Measurements from ENCODE around the gene NRXN2. TPM values are rescaled to one million over a fixed set of nuclear protein-coding genes. Genes with fewer than 3 reads are reported as not detected.

The NRXN2 gene
- total and polyA plus RNA-seq, 3 donors from 2014 or later, result 32.6 to 46.8 (median 40.1) TPM

DNA sequence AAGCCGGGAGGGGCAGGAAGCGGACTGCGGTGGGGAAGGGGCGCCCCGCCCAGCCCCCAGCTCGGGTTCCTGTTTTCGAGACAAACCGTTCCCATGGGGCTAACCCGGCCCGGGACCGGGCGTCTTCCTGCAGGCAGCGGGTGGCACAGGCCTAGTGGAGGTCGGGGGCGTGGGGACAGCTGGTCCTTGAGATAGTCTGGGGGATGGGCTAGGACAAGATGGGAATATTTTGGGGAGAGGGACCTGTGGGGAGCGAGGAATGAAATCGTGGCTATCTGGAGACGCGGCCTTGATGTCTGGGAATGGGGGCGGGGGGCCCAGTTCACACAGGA lies 22.2 kb upstream of the NRXN2 start:
- H3K27me3 ChIP-seq, result no peaks in the 10 kb centered on the region
- H3K4me3 ChIP-seq, result peak overlapping the region; percentile 54 to 61
- H3K9me3 ChIP-seq, result no peaks in the 10 kb centered on the region
- DNase-seq, result peak; percentile 65
- intact Hi-C loops (cut with DNase I; ENCODE audit: low total_unique reads), result no loop called here
- H3K36me3 ChIP-seq (ENCODE audit: low read depth, missing control alignments), result no peaks in the 10 kb centered on the region
- 1% methylated on average over 13 to 20 of the region's 20 CpGs for WGBS, 2 donors
- peak overlapping the region; percentile 83 to 92 for H3K27ac ChIP-seq
- H3K4me1 ChIP-seq, result peaks cover 30% of the 10 kb centered on the region
- TF ChIP-seq POLR2A (IDR thresholded peaks at IDR 0.05), result no peak
- TF ChIP-seq, protein P1, sequence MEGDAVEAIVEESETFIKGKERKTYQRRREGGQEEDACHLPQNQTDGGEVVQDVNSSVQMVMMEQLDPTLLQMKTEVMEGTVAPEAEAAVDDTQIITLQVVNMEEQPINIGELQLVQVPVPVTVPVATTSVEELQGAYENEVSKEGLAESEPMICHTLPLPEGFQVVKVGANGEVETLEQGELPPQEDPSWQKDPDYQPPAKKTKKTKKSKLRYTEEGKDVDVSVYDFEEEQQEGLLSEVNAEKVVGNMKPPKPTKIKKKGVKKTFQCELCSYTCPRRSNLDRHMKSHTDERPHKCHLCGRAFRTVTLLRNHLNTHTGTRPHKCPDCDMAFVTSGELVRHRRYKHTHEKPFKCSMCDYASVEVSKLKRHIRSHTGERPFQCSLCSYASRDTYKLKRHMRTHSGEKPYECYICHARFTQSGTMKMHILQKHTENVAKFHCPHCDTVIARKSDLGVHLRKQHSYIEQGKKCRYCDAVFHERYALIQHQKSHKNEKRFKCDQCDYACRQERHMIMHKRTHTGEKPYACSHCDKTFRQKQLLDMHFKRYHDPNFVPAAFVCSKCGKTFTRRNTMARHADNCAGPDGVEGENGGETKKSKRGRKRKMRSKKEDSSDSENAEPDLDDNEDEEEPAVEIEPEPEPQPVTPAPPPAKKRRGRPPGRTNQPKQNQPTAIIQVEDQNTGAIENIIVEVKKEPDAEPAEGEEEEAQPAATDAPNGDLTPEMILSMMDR (IDR thresholded peaks at IDR 0.05), result no peak

DNA sequence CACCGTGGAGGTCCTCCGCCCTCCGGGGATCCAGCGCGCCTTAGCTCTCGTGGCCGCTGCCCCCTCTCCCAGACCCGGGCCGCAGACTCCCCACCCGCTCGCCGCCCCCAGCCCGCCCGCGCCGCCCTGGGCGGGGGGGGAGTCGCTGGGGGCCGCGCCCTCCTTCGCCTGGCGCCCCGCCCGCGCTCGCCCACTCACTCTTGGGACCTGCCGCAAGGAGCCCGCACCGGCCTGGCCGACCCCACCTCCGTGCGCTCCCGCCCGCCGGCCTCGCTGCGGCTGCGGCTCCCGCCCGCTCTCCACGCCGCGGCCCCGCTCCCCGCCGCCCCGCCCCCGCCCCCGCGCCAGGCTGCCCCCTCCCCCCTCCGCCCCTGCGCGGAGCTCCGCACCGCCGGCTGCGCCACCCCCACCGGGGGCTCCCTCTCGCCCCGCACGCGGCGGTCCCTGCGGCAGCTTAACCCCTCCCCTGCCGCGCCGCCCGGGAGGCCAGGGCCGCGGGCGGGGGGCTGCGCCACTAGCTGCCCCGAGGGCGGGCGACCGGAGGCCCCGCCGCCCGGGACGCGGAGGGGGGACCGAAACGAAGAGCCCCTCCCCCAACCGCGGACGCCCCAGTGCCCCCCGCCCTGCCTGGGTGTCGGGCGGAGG lies 21.7 kb upstream of the NRXN2 start:
- Histone ChIP-seq H3K9me3 (no peaks in the 10 kb centered on the region), H3K27ac (peak overlapping the region; percentile 83 to 92), H3K4me1 (peaks cover 30% of the 10 kb centered on the region), H3K27me3 (no peaks in the 10 kb centered on the region), H3K36me3 (ENCODE audit: low read depth, missing control alignments) (no peaks in the 10 kb centered on the region), H3K4me3 (peak overlapping the region; percentile 54 to 67)
- intact Hi-C loops (cut with DNase I; ENCODE audit: low total_unique reads), result no loop called here
- TF ChIP-seq, protein P1 (IDR thresholded peaks at IDR 0.05), result no peak
- TF ChIP-seq POLR2A (IDR thresholded peaks at IDR 0.05), result no peak
- no peak for DNase-seq
- 1% methylated on average over 37 of the region's 89 CpGs; no CpG with 5 or more reads in 1 of the 2 donors for WGBS, 2 donors

GRCh38 chr11:64743591-64744543 lies 20.9 kb upstream of the NRXN2 start, which contains the start of gene RASGRP2:
Gene RASGRP2, minus strand, starts transcription at chr11:64744142. Its CDS starts 1,276 bp downstream, at chr11:64742866.
- WGBS, 2 donors, result 0 to 2% methylated on average over 6 to 57 of the region's 57 CpGs
- H3K4me3 ChIP-seq, result peak within 1 kb of the TSS; percentile 54 to 67
- intact Hi-C loops (cut with DNase I; ENCODE audit: low total_unique reads), result no loop called here
- no peaks in the 10 kb centered on the region for H3K36me3 ChIP-seq (ENCODE audit: low read depth, missing control alignments)
- peak within 1 kb of the TSS; percentile 83 to 92 for H3K27ac ChIP-seq
- H3K4me1 ChIP-seq, result peaks cover 30% of the 10 kb centered on the region
- TF ChIP-seq, protein P1 (IDR thresholded peaks at IDR 0.05), result peak; percentile 52 to 69 (median 68)
- TF ChIP-seq POLR2A (IDR thresholded peaks at IDR 0.05), result no peak
- DNase-seq, result peak; percentile 82
- no peaks in the 10 kb centered on the region for H3K9me3 ChIP-seq
- no peaks in the 10 kb centered on the region for H3K27me3 ChIP-seq

GRCh38 chr11:64742889-64743590 lies 20.0 kb upstream of the NRXN2 start:
- H3K27ac ChIP-seq, result peak overlapping the region; percentile 63
- peaks cover 30% of the 10 kb centered on the region for H3K4me1 ChIP-seq
- peak overlapping the region; percentile 53 to 67 for H3K4me3 ChIP-seq
- DNase-seq, result peak; percentile 73
- H3K36me3 ChIP-seq (ENCODE audit: low read depth, missing control alignments), result no peaks in the 10 kb centered on the region
- 0% methylated on average over 29 to 42 of the region's 58 CpGs for WGBS, 2 donors
- intact Hi-C loops (cut with DNase I; ENCODE audit: low total_unique reads), result no loop called here
- TF ChIP-seq, protein P1 (IDR thresholded peaks at IDR 0.05), result peak; percentile 78 to 79 (median 79)
- no peak for TF ChIP-seq POLR2A (IDR thresholded peaks at IDR 0.05)
- H3K9me3 ChIP-seq, result no peaks in the 10 kb centered on the region
- H3K27me3 ChIP-seq, result no peaks in the 10 kb centered on the region
